NCI-H82 (cell line): Measurements from ENCODE around the gene ATP5PB.
A peak's percentile ranks its signal among the peaks of the same experiment; 100 is the strongest.

Source experiments
- DNase-seq: peaks from one replicate; lab custom pipeline; 2025; lab: John Stamatoyannopoulos, UW

Gene ATP5PB, protein sequence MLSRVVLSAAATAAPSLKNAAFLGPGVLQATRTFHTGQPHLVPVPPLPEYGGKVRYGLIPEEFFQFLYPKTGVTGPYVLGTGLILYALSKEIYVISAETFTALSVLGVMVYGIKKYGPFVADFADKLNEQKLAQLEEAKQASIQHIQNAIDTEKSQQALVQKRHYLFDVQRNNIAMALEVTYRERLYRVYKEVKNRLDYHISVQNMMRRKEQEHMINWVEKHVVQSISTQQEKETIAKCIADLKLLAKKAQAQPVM

DNA sequence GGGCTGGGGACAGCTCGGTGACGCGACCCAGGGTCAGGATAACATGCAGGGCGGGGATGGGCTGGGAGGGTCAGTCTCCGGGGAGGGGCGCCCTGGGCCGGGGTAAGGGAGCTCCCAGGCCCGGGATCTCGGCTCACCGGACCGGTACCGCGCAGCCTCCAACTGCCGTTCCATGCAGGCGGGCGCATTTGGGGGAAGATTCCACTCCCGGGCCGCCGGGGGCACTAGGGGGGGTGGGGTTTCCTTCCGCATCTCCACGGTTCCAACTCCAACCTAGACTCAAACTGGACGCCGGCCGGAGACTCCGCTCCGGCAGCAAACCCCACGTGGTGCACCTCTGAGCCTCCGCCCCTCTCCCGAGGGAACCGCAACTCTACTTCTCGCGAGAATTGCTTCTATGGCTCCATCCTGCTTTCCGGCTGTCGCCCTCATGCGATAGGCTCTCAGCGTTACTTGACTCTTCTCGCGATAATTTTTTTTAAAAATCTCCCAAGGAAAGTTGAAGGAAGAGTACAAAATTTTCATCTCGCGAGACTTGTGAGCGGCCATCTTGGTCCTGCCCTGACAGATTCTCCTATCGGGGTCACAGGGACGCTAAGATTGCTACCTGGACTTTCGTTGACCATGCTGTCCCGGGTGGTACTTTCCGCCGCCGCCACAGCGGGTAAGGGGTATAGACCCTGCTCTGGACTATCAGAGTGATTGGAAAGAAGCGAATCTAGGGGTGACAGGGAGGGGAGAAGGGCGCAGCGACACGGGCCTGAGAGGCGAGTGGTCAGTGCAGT is at the start of gene ATP5PB, which contains the start of gene WDR77:
Gene ATP5PB (plus strand): TSS at position 547 of the 785 bp plus-strand sequence. CDS start 78 bp downstream, at position 625.
Gene WDR77 (minus strand): TSS at position 339 of the 785 bp plus-strand sequence. CDS start 87 bp downstream, at position 252.
- DNase-seq, result peak; percentile 100

DNA sequence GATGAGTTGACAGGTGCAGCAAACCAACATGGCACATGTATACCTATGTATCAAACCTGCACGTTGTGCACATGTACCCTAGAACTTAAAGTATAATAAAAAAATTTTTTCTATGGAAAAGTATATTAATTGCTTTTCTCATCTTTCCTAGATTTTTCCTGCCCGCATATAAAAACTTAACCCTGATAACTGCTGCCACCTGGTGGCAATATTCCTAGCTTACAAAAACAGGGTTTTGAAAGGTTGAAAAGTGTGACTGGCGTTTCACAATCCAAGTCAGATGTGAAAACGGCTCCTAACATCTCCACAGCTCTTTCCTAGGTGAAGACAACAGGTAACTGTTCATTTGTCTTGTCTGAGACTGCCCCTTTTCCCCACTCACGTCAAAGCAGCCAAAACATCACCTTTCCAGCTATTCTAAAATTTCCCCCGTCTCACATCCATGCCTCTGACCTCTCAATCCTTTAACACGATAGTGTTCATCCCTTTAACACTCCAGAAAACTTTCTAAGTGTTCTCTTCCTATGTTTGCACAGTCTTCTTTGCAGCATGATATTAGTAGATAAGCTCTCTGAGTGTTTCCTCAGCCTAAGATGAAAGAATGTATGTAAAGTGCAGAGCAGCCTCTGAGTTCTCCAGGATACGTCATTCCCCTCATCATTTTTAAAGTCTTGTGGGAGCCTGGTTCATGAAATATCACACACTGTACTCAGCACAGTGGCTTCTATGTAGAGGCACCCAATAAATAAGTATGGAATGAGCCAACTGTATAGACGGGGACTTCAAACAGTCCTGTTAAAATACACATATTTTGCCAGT is 49.3 kb upstream of the ATP5PB start:
- DNase-seq, result peak; percentile 68

DNA sequence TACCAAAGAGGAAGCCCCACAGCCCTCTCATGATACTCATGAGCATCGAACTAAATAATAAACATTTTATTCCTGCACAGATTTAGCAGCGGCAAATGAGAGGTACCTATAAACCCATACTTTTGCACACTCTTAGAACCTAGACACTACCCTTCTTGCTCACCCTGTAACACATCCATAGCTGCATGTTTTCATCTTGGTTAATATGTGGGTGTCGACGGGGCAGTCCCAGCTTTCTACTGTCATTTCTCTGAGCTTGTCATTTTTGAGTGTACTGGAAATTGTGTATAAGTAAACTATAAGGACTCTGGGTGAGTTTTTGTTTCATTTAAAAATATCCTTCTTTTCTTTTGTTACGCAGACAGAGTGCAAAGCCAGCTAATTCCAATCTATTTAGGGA is 47.2 kb upstream of the ATP5PB start:
- no peak for DNase-seq

DNA sequence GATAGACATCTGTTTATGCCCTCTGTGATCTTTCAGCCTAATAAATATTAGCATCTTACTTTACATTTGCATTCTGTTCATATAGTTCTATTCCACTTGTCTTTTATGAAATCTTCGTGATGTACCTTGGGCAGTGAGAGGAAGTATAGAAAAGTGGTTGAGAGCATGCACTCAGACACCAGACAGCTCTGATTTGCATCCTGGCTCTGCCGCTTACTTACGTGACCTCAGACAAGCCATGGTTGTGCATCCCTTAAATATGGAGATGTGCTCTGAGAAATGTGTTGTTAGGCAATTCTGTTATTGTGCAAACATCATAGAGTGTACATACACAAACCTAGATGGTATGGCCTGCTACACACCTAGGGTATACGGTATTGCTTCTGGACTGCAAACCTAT is 44.7 kb upstream of the ATP5PB start:
- no peak for DNase-seq

DNA sequence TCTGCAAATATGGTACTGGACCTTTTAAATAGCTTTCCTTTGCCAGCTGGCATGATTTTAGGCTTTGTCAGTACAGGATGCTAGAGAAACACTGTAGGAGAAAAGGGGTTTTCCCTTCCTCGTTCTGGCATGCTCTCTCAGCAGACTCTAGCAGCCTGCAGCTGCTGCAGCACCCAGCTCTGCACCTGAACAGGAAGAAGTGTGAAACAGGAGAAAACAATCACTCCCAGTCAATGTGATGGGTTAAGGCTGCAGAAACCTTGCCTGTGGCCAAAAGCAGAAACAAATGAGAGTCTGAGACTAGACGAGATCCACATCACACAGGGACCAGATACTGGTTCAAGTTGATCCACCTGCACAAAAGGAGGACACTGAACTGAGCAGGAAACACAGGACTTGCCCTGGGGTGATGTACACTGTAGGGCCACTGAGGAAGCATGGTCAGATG is 42.9 kb upstream of the ATP5PB start:
- no peak for DNase-seq

DNA sequence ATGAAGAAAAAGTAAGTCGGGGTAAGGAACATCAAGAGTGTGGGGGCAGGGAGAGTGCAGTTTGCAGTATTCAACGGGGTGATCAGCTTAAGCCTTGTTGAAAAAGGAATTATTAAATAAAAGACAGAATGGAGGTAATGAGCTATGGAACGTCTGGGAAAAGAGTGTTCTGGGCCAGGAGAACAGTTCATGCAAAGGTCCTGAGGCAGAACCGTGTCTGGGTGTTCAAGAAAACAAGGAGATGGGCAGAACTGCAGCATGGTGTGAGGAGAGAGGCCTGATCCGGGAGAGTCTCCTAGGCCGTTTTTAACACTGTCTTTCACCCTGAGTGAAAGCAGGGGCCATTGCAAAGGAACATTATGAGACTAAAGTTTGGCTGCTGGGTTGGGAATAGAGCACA is 42.0 kb upstream of the ATP5PB start:
- no peak for DNase-seq

DNA sequence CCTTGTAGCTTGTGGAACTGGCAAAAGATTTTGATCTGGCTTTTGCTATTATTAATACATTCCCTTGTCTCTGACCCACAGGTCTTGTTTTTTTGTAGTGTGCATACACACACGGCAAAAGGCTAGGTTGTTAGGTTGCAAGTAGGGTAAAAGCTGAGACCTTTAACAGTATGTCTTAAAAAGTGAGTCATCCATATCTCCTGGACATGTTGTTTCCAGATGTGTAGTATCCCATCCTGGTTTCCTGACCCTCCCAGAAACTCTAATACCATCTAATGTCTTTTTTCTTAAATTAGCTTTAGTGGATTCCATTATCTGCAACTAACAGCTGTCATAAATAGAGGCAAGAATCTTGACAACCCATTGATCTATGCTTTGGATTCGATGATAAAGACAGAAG is 36.4 kb upstream of the ATP5PB start:
- no peak for DNase-seq

DNA sequence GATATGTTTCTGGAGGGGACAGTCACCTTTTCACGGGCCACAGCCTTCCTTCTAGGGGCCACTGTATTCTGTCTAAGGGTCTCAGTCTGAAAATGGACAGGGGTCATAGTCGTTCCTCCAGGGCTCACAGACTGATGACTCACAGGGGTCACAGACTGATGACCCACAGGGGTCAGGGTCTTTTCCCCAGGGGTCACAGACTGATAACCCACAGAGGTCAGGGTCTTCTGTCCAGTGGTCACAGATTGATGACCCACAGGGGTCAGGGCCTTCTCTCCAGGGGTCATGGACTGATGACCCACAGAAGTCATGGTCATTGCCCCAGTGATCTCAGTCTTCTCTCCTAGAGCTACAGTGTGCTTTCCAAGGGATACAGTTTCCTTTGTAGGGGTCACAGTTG is 34.5 kb upstream of the ATP5PB start:
- DNase-seq, result no peak

DNA sequence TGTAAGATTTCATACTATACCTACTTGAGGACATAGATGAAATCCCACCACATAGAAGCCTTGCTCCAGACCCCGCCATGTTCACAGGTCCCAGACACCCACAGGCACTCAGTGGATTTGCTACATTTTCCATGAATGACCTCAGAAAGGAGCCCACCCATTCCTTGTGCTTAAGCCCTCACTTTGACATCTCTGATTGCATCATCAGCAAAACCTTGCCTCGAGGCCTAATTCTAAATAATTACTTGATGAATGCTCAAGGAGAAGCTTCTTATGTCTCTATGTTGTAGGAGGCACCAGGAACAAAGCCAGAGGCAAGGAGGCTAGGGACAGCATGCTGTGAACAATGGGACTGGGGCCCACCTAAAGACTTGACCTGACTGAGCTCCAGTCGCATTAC is 33.8 kb upstream of the ATP5PB start:
- no peak for DNase-seq

DNA sequence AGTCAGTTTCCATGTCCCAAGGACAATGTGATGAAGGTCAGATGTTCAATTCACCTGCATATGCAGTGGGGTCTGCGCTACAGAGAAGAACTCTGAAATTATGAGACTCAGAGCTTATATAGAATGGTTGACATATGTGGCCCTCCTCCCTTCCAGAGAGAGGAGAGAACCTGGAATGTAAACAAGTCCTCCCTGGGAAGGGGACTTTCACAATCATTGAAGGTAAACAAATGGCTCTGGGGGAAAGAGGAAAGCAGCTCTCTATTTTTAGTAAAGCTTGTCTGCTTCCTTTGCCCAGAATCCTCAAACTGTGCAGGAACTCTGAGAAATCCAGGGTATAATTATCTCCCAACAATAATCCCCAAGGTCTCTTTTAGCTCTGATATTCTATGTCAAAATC is 31.5 kb upstream of the ATP5PB start:
- DNase-seq, result no peak

DNA sequence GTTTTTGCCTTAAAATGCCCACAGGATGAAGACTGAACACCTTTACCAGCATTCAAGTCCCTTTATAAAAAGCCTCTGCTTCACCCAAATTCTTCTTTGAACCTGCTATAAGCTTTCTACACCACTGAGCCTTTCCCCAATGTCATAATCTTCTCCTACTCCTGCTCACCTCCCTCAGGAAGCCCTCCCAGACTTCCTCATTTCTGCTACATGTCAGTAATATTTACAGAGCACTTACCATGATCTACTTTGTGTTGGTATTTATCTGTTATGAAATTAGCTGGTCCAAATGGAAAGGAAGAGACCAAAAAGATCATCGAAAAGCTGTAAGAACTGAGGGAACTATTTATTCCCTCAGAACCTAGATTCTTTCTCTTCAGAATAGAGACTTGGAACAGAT is 30.2 kb upstream of the ATP5PB start:
- DNase-seq, result no peak

DNA sequence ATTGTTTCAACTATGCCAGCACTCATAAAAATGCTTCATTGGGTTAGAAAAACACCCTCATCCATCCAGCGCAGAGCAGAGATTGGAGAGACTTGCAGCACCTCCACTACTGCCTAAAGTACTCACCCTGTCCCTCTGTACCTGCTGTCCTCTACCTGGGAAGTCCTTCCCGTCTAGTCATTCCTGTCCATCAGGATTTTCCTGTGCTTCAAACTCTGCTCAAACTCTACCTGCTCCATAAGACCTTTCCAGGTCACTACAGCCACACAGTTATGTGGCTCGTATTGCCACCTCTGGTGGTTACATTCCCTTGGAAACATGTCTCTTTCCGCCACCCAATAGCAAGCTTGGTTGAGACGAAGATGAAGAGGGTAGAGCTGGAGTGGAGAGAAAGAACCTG is 28.9 kb upstream of the ATP5PB start:
- DNase-seq, result no peak

DNA sequence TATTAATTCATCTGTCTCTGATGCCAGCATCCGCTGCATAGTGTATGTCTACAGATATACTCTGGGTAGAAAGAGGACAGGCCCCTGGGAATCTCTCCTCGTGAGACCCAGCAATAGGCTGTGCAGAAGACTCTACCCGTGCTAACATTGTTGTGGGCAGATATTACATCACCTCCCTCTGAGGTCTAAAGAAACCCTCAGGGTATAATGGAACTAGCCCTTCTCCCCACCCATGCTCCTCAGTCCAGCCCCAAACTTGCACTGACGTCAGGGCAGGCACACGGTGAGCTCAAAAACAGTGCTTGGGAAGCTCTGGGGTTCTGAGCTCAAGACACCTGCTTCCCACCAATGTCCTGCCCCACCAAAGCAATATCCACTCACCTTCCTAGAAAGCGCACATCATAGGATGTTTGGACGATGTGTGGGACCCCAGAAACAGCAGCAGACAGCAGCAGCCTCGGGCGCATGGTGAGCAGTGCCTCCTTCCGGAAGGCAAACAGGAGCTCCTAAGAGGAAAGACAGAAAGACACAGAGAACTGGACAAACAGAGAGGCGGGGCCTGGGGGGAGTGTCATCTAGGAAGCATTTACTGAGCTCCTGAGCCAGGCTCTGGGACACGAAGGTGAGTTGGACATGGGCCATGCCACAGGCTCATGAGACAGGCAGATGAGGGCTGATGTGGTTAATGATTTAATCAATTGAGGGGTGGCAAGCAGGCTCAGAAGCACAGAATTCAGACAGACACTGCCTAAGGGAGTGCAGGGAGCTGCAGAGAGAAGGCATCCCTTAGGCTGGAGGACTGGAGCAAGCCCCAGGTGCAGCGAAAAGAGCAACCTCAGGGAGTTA is 26.5 kb upstream of the ATP5PB start:
- no peak for DNase-seq

DNA sequence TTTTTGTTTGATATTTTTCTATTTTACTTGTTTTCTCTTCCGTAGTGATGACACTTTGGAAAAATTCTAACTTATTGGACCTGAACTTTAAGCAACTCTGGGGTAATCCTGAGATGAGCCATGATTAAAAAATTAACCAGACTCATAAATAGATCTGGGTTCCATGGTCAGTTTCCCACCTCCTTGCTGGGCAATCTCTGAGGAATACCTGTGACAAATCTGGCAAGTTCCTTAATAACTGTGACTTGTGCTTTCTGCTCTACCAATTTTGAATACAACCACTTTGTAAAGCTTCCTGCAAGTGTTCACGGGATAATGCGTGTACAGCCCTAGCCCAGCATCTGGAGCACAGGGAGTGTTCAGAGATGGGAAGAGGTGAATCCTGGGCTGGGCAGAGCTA is 25.0 kb upstream of the ATP5PB start:
- no peak for DNase-seq

DNA sequence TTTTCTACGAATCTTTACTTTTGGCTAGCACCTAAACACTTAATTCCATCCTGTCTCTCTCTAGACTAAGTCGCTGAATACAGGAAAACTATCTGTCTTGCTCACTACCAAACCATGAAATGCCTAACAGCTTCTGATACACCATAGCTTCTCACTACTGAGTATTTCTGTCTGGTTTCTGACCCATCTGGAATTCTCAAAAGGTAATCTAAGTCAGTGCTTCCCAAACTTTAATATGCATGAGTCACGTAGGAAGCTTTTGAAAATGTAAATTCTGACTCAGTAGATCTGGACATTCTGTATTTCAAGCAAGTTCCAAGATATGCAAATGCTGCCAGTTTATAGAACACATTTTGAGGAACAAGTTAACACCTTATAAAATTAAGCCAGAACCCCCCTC is 12.5 kb upstream of the ATP5PB start:
- no peak for DNase-seq

DNA sequence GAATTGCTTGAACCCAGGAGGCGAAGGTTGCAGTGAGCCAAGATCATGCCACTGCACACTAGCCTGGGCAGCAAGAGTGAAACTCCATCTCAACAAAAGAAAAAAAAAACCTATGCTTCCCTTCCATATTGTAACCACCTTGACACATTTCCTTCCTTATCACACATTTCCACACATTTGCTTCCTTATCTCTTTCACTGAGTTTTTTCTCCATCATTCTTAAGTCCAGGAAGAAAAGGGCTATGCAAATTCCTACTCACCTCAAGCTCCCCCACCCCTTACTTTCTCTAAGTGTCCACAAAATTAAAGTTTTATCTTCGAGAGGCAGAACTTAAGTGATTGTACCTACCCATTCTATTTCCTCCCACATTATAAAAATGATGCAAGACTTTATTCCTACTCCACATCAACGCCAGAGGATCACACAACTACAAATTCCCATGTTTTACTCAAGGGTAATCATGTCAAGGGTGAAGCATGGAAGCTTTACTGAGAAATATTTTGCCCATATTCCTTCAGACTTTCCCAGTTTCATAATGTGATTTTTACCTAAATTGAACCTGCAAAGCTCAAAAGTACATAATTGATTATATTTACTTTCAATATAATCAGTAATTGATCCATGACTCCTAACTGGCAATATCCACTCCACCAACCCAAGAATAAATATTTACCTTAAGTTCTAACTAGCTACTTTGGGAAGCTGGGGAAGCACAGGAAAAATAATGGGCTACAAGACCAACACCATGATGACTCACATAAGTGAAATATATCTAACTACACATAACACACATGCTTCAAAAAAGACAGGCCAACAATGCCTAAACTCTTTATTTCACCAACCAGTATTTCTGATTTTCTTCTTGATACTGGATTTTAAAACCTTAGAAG is 9.6 kb upstream of the ATP5PB start:
- no peak for DNase-seq

DNA sequence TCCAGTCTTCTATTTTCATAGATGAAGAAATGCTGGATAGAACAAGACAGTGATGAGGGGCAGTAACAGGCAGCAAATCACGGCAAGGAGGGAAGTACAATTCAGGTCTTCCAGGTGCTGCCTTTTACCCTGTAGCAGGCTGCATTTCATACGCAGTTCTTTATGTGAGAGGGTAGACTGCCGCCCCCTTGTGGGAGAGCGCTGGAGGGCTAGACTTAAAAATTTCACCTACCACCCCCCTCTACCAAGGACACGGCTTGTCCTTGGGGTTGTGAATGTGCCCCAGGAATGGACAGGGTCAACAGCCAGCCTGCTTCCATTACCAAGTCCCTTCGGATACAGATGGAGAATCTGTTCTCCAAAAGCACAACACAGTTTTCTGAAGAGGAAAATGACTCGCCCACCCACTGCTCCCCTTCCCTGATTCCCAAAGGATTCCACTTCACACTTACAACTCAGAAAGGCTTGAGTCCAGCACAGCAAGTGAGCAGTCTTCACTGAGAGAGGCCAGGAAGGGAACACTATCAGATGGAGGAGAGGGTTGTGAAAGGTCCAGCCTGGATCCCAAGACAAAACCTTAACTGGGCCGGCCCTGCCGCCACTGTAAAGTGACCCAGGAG is 7.6 kb upstream of the ATP5PB start:
- peak; percentile 59 for DNase-seq

DNA sequence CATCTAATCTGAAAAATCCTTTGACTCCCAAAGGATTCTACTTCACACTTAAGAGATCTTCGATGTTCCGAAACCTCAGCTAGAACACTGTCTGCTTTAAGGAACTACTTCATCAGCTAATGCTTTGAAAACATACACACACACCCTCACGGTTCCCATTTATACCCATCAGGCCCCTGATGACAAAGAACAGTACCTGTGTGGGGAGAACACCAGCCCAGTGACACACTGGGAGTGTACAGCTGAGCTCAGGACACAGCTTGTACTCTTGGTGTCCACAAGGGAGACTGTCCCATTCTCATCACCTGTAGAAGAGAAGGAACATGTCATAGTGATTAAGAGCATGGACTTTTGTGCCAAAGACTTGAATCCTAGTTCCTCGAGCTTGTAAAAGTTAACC is 6.8 kb upstream of the ATP5PB start:
- DNase-seq, result no peak

DNA sequence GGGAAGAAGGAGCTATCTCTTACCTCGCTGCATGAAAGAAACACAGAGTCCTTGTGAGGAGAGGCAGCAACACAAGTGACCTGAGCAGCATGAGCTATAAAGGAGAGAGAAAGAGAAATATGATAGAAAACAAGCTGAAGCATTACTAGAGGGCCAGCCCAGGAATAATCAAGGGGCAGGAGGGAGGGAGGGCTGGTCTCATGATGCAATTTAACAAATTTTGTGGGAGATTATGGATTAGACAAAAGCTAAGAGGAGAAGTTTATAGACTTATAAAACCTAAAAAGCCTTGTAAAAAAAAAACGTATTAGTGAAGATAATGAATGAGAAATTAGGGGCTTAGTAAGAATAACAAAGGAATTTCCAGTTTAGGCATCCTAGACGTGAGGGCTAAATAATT is 5.2 kb upstream of the ATP5PB start:
- DNase-seq, result no peak

DNA sequence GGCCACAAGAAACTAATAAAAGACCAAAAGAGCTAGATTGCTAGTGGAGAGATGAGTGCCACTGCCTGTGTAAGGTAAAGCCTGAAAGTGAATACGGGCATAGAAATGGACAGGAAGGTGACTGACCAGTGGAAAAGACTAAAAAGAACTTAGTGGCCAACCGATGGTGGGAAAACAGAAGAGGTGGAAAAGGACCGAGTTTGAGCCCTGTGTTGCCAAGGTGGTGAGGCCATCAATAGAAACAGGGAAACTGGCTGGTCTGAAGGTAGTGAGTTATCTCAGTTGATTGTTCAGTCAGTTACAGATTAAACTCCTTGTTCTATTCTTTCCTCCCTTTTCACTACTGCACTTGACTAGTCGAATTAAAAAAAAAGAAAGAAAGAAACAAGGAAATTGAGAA is 2.7 kb upstream of the ATP5PB start:
- DNase-seq, result no peak
